GM21723 (cell line): ENCODE measurements around the gene DAO.

Experiments
- ATAC-seq: cut with Tn5 transposase; IDR thresholded peaks from one replicate; pipeline ENCODE4 v1.9.1; 2021; ENCODE audit warnings: mild to moderate bottlenecking, moderate library complexity; ENCODE audit not compliant: unreplicated experiment

The DAO gene

DNA sequence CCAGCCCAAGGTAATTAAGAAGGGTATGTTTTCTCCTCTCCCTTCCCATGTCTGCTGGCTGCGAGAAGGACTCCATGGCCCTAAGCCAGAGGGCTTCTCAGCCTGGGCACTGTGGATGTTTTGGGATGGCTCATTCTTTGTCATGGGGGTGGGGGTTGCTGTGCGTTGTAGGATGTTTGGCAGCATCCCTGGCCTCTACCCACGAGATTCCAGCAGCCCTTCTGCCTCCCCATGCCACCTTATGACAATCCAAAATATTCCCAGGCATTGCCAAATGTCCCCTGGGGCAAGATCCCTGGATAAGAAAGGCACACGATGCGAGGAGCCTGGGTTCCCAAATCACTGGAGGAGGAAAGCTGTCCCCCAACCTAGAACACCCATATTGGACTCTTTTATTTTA lies 36.4 kb downstream of the DAO start:
- ATAC-seq, result no peak

DNA sequence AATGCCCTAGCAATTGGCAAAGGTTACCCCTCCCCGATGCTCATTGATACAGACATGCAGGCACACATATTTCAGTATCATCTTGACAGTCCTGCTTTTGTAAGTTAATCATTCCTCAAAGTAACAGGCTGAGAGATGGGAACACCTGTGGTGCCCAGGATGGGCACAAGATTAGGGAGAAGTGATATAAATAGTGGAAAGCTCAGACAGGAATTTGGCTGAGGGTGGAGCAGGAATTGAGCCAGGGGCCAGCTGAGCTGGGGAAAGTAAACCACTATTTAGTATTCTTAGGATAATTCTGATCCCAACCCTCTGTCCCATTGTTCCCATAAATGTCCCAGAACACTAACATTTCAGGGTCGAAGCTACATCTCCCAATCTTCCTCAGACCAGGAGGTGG lies 38.3 kb downstream of the DAO start:
- ATAC-seq, result no peak

DNA sequence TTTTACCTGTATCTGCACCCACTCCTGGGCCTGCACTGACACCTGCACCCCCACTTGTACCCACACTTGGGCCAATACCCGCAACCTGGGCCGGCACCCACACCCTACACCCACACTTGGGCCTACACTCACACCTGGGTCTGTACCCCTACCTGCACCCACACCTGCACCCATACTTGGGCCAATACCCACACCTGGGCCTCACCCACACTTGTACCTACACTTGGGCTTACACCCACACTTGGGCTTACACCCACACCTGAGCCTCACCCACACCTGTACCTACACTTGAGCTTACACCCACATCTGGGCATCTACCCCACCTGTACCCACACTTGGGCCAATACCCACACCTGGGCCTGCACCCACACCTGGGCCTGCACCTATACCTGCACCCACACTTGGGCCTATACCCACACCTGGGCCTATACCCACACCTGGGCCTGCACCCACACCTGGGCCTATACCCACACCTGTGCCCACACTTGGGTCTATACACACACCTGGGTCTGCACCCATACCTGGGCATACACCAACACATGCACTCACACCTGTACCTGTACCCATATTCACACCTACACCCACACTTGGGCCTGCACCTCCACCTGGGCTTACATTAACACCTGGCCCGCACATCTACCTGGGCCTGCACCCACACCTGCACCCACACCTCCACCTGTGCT lies 39.2 kb downstream of the DAO start:
- ATAC-seq, result no peak

DNA sequence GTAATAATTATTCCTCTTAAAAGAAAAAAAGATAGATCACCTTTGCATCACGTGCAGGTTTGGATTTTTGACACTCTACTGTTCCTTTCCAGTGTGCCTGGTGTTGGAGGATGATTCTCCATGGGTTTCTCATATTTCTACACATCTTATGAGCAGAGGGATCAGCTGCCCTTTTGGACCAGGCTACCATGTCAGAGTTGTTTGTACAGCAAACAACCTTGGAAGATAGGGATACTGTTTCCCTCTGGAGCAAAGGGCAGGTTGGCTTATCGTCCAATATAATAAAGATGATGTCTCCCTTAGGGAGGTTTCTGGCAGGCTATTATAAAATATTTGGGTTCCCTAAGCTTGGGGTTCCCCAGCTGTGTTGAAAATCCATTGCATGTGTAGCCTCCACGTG lies 42.1 kb downstream of the DAO start:
- ATAC-seq, result no peak

DNA sequence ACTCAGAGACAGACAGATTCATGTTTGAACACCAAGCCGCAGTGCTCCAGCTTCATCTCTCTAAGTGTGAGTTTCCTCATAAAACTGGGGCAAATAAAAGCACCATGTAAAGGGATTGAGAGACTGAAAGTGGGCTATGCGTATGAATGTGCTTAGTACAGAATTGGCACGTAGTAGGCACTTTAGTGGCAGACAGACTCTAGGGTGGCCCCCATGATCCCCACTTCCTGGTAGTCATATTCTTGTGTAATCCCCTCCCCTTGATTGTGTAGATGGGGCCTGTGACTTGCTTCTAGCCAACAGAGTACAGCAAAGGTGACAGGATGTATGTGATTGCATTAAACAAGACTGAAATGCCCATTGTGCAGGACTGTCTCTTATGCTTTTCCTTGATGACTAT lies 43.0 kb downstream of the DAO start:
- no peak for ATAC-seq

DNA sequence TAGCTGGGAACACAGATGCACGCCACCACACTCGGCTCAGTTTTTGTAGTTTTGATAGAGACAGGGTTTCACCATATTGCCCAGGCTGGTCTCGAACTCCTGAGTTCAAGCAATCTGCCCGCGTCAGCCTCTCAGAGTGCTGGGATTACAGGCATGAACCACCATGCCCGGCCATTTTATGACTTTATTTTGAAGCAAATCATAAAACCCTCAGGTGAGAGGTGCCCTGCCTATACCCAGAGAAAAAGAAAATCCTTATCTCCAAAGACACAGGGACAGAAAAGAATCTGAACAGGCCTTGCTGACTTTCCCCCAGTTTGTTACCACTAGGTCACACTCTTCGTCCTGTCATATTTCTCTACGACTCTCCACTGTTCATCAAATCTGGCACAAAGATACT lies 48.8 kb downstream of the DAO start:
- no peak for ATAC-seq

DNA sequence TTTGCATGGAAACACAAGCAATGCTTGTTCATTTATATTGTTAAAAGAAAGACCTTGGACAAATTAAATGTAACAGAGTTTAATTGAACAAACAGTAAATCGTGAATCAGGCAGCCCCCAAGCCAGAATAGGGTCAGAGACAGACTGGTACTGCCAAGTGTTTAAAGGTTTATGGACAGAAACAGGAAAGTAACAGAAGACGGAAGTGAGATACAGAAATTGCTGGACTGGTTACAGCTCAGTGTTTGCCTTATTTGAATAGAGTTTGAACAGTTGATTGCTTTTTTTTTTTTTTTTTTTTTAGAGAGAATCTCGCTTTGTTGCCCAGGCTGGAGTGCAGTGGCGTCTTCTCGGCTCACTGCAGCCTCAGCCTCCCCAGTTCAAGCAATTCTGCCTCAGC lies 50.3 kb downstream of the DAO start:
- ATAC-seq, result no peak

DNA sequence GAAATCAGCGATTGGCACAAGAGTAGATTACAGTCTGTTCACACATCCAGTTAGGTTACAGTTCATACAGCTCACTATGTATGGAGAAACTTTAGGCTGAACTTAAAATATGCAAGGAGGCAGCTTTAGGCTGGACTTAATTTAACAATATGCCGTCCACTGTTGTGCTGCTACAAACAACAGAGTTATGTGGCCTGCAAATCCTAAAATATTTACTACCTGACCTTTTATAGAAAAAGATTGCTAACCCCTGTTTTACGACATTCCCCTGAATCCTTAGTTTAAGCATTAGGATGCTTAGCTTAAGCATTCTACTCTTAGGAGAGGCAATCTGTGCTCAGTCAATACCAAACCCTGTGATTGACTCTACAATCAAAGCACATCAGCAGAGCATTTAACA lies 50.9 kb downstream of the DAO start:
- no peak for ATAC-seq

DNA sequence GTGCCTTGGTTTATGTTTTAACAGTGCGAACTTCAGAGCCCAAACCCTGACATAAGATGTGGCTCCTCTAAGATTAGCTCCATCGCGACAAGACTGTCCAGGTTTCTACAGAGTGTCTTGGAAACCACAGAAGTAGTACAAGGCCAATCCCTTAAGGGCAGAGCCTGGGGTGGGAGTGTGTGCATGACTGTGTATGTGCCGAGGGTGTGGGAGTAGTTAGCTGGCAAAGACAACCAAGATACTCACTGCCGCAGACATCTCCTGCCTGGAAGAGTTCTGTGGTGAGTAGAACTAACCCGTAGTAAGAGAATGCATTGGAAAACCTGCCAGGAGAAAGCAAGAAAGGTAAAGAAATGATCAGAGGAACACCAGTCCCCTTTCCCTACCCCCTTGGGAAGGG lies 54.1 kb downstream of the DAO start:
- ATAC-seq, result no peak

DNA sequence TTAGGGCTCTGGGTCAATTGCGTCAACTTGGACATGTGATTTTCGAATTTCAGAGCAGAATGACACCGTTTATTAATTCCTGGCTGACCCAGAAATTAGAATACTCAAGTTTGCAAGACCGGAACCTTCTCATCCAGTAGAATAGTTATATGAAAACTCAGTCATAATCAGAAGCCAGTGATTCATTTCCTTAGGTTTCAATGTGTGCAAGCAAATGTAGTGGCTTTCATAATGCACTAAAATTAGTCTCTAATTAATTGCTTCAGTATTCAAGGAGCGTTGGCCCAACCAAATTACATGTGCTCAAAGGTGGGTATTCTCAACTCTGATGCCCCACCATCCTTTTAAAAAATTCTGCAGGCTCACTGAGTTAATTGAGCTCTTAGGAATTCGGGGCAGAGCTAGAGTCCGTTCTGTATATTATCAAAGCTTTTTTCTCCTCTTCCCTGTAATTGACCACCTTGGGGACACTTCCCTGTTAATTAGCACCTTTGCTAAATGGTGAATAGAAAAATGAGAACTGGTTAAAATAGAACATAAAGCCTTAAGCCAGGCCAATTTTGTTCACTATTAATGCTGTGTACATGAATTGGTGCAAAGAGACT lies 55.4 kb downstream of the DAO start:
- no peak for ATAC-seq

DNA sequence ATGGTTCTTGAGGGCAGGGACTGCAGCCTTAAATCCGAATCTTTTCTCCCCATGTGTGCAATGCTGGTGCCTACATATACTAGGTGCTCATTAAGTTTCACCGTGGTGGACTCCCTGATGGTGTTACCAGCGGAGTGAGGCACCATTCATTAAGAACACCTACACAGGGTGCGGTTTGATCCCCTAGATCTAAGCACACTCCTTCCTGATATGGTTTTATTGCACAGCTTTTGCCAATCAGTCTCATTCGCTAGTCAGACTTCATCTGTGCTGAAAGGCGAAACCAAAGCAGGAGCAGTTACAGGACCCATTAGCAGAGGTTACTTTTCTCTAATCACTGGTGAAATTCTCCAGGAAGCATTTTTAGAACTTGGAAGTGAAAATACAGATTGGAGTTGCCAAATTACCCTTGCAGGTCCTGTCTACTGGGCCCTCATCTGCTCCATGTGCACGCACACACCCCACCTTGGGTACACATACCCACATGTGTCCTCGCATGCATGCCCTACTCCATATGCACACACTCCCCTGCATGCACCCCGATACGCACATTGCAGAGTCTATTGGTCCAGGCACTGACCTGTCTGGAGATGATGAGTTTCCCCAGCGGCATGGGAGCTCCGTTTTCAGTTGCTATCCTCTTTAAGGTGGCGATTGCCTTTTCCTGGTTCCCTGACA lies 58.5 kb downstream of the DAO start:
- no peak for ATAC-seq

DNA sequence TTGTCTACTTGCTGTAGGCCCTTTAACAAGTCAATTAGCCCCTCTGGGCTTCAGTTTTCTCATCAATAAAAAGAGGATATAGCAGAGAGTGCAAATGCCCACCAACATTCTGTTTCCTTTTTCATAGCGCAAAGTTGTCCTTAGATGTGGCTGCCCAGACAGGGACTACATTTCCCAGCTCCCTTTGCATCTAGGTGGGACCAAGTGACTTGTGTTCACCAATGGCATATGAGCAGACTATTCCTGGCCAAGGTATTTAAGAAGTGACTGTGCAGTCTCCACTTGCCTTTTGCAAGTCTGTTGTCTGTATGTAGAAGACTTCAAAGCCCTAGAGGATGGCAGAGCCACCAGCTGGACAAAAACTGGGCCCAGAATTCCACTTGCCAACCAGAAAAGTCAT lies 59.7 kb downstream of the DAO start:
- ATAC-seq, result peak; percentile 78

DNA sequence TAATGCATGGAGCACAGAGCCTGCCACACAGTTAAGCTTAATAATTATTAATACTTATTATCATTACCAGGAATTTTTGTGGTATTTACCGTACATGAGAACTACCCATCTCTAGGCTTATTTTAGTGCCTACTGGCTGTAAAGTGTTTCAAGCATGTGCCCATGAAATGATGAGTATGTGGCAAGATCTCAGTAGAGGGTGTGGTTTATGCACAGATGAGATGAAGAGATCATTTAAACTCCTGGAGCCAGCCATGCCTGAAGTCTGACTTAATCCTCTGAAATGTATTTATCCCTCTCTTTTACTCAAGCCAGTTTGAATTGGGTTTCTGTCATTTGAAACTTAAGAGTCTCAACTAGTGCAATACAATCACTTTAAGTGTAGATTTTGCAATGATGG lies 60.2 kb downstream of the DAO start:
- no peak for ATAC-seq

DNA sequence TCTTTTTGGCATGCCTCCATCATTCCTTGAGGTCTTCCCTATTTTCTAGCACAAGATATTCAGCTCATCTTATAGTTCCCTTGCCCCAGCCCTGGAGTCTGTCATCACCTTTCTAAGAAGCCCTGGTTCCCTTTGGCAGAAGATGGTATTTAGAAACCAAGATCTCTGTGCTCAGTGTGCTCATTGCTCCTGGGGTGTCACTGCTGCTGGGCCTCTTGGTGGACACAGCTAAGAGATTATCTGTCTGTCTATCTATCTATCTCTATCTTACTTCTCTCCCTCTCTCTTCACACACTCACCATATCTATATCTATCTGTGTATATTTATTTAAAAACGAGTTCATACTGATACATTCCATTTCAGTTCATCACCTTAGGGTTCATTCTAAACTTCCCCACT lies 67.2 kb downstream of the DAO start:
- ATAC-seq, result no peak

DNA sequence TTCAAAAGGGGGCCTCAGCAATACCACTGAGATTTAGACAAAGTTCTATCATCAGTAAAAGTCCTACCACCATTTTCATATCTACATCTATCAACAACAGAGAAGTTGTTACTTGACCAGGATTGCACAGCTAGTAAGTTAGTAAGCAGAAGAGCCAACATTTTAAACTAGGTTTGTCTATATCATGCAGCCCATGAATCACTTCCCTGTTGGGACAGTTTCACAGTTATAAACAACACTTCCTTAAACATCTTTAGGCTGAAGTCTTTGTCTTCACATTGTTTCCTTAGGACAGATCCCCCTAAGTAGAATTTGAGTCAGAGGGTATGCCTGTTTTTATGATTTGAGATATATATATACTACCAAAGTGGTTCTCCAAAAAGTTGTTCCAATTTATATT lies 68.5 kb downstream of the DAO start:
- ATAC-seq, result no peak

DNA sequence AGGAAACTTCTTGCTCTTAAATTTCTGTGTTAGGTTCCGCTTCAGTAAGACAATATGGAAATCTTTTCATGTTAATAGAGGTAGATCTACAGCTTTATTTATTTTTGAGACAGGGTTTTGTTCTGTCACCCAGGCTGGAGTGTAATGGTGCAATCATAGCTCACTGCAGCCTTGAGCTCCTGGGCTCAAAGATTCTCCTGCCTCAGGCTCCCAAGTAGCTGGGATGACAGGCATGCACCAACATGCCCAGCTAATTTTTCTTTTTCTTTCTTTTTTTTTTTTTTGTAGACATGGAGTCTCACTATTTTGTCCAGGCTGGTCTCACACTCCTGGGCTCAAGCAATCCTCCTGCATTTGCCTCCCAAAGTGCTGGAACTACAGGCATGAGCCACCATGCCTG lies 70.1 kb downstream of the DAO start:
- ATAC-seq, result no peak
